ENCODE data around the gene NDUFB5. TPM values are rescaled to one million over a fixed set of nuclear protein-coding genes. Genes with fewer than 3 reads are reported as not detected.

NDUFB5 gene
- total and polyA plus RNA-seq, 10 of the 15 experiments (the other 5 are each of a cell fraction or from before 2014, with no cell fraction given), result 82.0 to 320 (median 126) TPM

GRCh38 chr3:179652447-179653095, 48.0 kb downstream of the NDUFB5 start, which contains the start of gene USP13 (continued):
- peak in 1 of 2 experiments; percentile 79; a peak in 2 of 3 replicates for TF ChIP-seq EGR1 (IDR thresholded peaks at IDR 0.05; ENCODE audit: borderline replicate concordance in 1 of 2, low read depth in 2 of 2, low read length in 2 of 2)
- TF ChIP-seq ELK1 (IDR thresholded peaks at IDR 0.05; ENCODE audit: low read depth, low read length), result no peak
- no peak; the same call in 1 of the 2 replicates for TF ChIP-seq FOXM1 (IDR thresholded peaks at IDR 0.05; ENCODE audit: low read depth, low read length)
- no peak for TF ChIP-seq BACH1 (IDR thresholded peaks at IDR 0.05; ENCODE audit: borderline replicate concordance)
- 0 out of 3 replicates have a peak, but pooled peaks have one; percentile 21 for TF ChIP-seq POU2F2 (IDR thresholded peaks at IDR 0.05; ENCODE audit: borderline replicate concordance, low read depth, low read length)
- peak; percentile 60 for TF ChIP-seq CREB1 (IDR thresholded peaks at IDR 0.05; ENCODE audit: low read depth)
- no peak for TF ChIP-seq ZNF217 (IDR thresholded peaks at IDR 0.05)

GRCh38 chr3:179653096-179653797, 48.7 kb downstream of the NDUFB5 start:
- peak; percentile 69 for ATAC-seq
- ChIA-PET CTCF (interaction anchor here (0.6 to 0.7 kb wide), 2 partner anchors 10 to 75 kb away, joined by 3 to 4 read pairs; no protein-coding TSS in a partner anchor), POLR2A (interaction anchor here (1.6 kb wide), 1 partner anchor 49 kb away, joined by 6 read pairs; the partner anchor contains the start of genes MRPL47 and NDUFB5), SMC1A (ENCODE audit: uncharacterized antibody, unreplicated experiment) (no interaction called here), RAD21 (ENCODE audit: unreplicated experiment) (interaction anchor here (0.6 kb wide), 1 partner anchor 10 kb away, joined by 4 read pairs; no protein-coding TSS in a partner anchor)
- H3K4me3 ChIP-seq, result peak overlapping the region; percentile 99
- H4K20me1 ChIP-seq (ENCODE audit: control insufficient read depth, insufficient read depth), result no peaks in the 10 kb centered on the region
- peak overlapping the region; percentile 88 for H2AFZ ChIP-seq (ENCODE audit: control insufficient read depth, low read depth, low read length)
- peak overlapping the region; percentile 81 for H3K9ac ChIP-seq (ENCODE audit: control insufficient read depth, insufficient read depth, low read length)
- no peak for FAIRE-seq
- no peak for DNase-seq (ENCODE audit: low read depth, low spot score)
- peaks cover 36% of the 10 kb centered on the region for H3K79me2 ChIP-seq (ENCODE audit: control insufficient read depth, insufficient read depth, low read length)
- no peaks in the 10 kb centered on the region for H3K9me3 ChIP-seq (replicated peaks; ENCODE audit: control insufficient read depth, insufficient read depth, low read length)
- intact Hi-C loops (cut with micrococcal nuclease; ENCODE audit: unreplicated experiment) (loop anchor here (2.0 to 5.0 kb wide), 3 partner anchors 48 to 949 kb away; partner anchors contain the start of genes MRPL47, NDUFB5 and TTC14), in situ Hi-C loops (cut with MboI) (no loop called here)
- no peaks in the 10 kb centered on the region for H3K4me1 ChIP-seq (ENCODE audit: control insufficient read depth, insufficient read depth, low read length)
- no peaks in the 10 kb centered on the region for H3K36me3 ChIP-seq (ENCODE audit: control insufficient read depth in 2 of 2, insufficient read depth in 2 of 2, low read length in 1 of 2)
- WGBS (ENCODE audit: insufficient coverage, insufficient replicate concordance, low lambda C conversion rate, missing lambda C conversion rate), result 1% methylated on average over 70 of the region's 77 CpGs
- no TSS peak for BruUV-seq (replicated peaks)
- peak overlapping the region; percentile 72 for H3K4me2 ChIP-seq (ENCODE audit: control insufficient read depth, insufficient read depth)
- peak overlapping the region; percentile 73 for H3K27ac ChIP-seq (ENCODE audit: control insufficient read depth, insufficient read depth)
- no peaks in the 10 kb centered on the region for H3K27me3 ChIP-seq (replicated peaks in 1 of 2; ENCODE audit: control insufficient read depth in 2 of 2, insufficient read depth in 2 of 2, low read length in 1 of 2)
- no peak for TF ChIP-seq GABPA (IDR thresholded peaks at IDR 0.05; ENCODE audit: low read depth)
- TF ChIP-seq RB1 (IDR thresholded peaks at IDR 0.05; ENCODE audit: borderline replicate concordance), result no peak
- TF ChIP-seq BHLHE40 (IDR thresholded peaks at IDR 0.05; ENCODE audit: borderline replicate concordance in 1 of 2, low read depth in 2 of 2, low read length in 1 of 2), result peak; percentile 90 to 98
- TF ChIP-seq MAX (IDR thresholded peaks at IDR 0.05; ENCODE audit: low read depth, low read length), result peak; percentile 37; the same call in 1 of the 2 replicates
- no peak for TF ChIP-seq PAX5 (IDR thresholded peaks at IDR 0.05; ENCODE audit: borderline replicate concordance, low read depth, low read length)
- no peak for TF ChIP-seq SUZ12 (IDR thresholded peaks at IDR 0.05; ENCODE audit: unreplicated experiment)
- peak; percentile 67; the same call in 1 of the 2 replicates for TF ChIP-seq LARP7 (IDR thresholded peaks at IDR 0.05)
- TF ChIP-seq RUNX3 (IDR thresholded peaks at IDR 0.05; ENCODE audit: low read length), result no peak
- no peak for TF ChIP-seq BCL3 (IDR thresholded peaks at IDR 0.05; ENCODE audit: borderline replicate concordance, insufficient read depth, low read depth, low read length, poor library complexity, severe bottlenecking)
- TF ChIP-seq MEF2A (IDR thresholded peaks at IDR 0.05; ENCODE audit: insufficient read depth, low read depth, low read length), result no peak
- no peak for TF ChIP-seq ESRRA (IDR thresholded peaks at IDR 0.05; ENCODE audit: low read length)
- TF ChIP-seq SPI1 (IDR thresholded peaks at IDR 0.05; ENCODE audit: borderline replicate concordance, insufficient read depth, low read depth, low read length), result no peak
